GM19455 (cell line): Measurements from ENCODE around the gene NT5C.
"Not testable (repeated sequence)": the region's sequence is repeated elsewhere in the genome, so short reads cannot be mapped to it uniquely, and the experiment has no call there.

Experiments
- ATAC-seq: cut with Tn5 transposase; IDR thresholded peaks from one replicate; pipeline ENCODE4 v1.9.1; 2021; ENCODE audit not compliant: unreplicated experiment

The NT5C gene

GRCh38 chr17:75131278-75132017 is at the start of gene NT5C:
Gene NT5C (minus strand): TSS chr17:75131742. CDS start chr17:75131707, 35 bp downstream.
- ATAC-seq = peak; percentile 79

- no peak for ATAC-seq
Measured at GRCh38 chr17:75181110-75181509, 49.6 kb upstream of the NT5C start.

DNA sequence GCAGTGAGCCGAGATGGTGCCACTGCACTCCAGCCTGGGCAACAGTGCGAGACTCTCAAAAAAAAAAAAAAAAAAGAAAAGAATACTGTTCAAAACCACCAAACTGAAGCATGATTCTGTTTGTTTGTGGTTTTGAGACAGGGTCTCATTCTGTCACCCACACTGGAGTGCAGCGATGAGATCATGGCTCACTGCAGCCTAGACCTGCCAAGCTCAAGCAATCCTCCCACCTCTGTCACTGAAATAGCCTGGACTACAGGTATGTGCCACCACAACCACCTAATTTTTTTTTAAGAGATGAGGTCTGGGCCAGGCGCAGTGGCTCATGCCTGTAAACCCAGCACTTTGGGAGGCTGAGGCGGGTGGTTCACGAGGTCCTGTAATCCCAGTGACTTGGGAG is 46.9 kb upstream of the NT5C start:
- ATAC-seq = no peak

DNA sequence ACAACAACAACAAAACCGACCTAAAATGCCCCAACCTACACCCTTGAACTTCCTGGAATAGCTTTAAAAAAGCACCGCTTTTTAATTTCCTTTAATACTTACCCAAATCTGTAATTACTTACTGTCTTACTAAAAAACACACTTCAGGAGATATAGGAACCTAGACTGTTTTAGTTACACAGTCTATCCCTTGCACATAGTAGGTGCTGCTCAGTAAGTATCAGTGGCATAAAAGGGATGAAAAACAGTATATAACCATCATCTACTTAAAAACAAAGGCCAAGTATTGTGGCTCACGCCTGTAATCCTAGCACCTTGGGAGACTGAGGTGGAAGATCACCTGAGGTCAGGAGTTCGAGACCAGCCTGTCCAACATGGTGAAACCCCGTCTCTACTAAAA is 45.1 kb upstream of the NT5C start:
- no peak for ATAC-seq

DNA sequence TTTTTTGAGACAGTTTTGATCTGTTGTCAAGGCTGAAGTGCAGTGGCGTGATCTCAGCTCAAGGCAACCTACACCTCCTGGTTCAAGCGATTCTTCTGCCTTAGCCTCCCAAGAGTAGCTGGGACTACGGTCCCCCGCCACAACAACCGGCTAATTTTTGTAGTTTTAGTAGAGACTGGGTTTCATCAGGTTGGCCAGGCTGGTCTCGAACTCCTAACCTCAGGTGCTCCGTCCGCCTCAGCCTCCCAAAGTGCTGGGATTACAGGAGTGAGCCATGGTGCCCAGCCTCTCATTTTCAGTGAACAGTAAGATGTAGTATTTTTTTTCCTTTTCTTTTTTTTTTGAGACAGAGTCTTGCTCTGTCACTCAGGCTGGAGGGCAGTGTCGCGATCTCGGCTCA is 43.5 kb upstream of the NT5C start:
- ATAC-seq = no peak

GRCh38 chr17:75173526-75173925 is 42.0 kb upstream of the NT5C start:
- ATAC-seq = no peak

DNA sequence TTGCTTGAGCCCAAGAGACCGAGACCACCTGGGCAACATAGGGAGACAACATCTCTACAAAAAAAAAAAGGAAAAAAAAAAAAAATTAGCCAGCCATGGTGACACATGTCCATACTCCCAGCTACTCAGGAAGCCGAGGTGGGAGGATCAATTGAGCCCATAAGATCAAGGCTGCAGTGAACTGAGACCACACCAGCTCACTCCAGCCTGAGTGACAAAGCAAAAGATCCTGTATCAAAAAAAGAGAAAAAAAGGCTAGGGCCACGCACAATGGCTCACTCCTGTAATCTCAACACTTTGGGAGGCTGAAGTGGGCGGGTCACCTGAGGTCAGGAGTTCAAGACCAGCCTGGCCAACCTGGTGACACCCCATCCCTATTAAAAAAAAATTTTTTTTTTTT is 37.5 kb upstream of the NT5C start:
- ATAC-seq = no peak

- ATAC-seq = not testable (repeated sequence)
Measured at GRCh38 chr17:75164606-75165005, 33.1 kb upstream of the NT5C start.

- ATAC-seq = no peak
Measured at GRCh38 chr17:75163074-75163473, 31.5 kb upstream of the NT5C start.

DNA sequence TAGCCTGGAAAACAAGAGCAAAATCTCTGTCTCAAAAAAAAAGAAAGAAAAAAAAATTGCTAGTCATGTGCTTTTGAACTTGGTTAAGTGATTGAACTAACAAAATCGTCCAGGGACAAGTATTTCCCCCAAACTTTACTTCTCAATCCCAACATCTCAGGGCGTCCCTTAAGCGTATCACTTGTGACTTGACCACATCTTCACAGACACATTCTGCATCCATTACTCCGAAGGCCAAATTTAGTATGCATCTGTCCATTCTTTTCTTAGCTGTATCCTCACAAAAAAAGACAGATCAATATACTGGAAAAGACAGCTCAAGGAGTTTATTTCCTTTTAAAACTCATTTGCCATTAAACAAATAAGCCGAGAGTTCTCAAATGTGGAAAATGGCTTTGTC is 28.7 kb upstream of the NT5C start:
- no peak for ATAC-seq

DNA sequence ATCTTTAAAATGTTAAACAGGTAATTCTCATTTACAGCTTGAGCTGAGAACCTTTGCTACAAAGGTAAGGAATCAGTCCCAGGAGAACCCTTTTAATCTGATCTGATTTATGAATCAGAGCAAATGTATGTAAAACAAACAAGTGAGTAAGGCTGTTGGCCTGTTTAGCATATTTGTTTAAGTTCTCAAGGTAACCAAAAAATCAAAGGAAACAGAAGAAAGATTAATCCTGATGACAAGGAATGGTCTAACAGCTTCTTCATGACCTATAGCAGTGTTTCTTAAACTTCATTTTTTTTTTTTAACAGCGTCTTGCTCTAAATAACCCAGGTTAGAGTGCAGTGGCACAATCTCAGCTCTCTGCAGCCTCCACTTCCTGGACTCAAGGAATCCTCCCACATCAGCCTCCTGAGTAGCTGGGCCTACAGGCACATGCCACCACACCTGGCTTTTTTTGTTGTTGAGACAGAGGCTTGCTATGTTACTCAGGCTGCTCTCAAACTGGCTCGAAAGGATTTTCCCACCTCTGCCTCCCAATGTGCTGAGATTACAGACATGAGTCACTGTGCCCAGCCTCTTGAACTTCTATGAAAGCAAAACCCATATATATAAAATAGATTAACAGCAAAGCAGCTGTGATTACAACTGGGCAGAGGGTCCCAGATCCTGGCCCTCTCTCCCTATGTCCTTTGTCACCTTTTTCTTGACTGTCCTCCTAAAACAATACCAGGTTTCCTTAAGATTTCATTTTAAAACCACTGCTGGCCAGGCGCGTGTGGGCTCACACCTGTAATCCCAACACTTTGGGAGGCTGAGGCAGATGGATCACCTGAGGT is 27.9 kb upstream of the NT5C start:
- ATAC-seq = no peak

- ATAC-seq = not testable (repeated sequence)
Measured at GRCh38 chr17:75158480-75158879, 26.9 kb upstream of the NT5C start.

DNA sequence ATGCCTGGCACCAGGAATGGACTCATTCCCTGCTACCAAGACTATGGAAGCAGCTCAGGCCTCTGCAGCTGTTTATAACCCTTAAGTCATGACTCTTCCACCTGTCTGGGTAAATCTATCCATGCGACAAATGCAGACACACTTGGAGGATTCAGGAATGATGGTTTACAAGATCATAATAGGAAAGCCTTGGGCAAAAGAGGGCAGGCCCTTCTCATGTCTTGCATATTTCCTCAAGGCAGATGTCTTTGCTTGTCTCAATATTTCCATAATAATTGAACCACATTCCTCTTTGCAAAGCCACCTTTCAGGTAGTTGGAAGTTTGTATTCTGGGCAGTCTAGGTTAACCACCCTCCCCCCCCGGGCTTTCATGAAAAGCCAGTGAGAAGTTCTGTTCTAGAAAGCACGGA is 23.7 kb upstream of the NT5C start:
- no peak for ATAC-seq

DNA sequence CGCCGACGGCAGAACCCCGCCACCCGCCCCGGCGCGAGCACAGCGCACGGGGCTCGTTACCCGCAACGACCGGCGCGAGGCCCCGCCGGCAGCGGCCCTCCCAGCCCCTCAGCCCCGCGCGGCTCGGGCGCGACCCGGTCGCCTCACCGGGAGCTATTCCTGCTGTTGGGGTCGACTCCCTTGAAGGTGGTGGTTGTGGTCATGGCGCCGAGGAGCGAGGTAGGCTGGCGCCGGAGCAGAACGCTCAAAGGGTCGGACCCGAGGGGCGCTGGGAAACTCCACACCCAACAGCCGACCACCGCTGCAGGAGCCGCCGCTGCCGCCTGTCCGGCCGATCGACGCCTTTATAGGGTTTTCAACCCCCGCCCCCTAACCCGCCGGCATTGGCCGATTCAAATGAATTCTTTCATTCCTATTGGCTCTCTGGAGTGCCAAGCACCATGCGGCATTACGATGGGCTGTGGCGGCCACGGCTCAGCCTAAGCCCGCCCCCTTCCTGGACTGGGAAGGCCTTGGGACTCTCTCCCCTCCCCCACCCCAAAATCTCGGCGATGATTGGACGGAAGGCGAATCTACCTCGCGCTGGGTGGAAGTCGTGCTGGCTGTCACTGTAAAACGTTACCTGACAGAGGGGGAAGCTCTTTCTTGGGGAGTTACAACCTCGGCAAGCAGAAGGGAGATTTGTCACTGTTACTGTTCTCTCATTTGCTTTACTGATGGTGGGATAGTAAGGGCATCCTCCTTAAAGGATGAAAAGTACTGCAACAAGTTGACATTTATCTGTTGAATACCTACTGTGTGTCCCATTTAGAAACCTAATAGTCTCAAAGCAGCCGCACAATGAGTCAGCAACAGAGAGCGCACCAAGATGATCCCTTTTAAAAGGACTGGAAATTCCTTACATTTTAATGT is 22.9 kb upstream of the NT5C start, which contains the start of gene JPT1:
JPT1 (minus strand) TSS at position 318 of the 912 bp plus-strand sequence; CDS start at position 203, 115 bp downstream.
- ATAC-seq = peak; percentile 94

GRCh38 chr17:75153780-75154194 is 22.2 kb upstream of the NT5C start:
- ATAC-seq = peak; percentile 16

- no peak for ATAC-seq
Measured at GRCh38 chr17:75152922-75153779, 21.6 kb upstream of the NT5C start.

DNA sequence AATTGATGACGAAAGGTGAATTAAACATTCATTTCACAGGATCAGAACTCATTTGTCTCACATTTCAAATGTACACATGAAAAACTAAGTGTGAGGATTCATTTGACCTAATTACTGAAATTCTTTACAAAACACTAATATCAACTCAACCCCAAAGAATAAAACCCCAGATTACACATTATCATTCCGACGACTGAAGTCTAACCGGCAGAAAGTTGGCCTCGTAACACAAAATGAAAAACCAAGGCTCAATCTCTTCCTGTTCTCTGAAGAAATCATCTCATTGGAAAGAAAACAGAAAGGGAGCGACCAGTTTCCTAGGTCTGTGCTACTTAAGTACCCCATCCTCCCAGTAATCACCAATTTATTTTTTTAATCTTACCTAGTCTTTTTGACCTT is 21.0 kb upstream of the NT5C start:
- no peak for ATAC-seq

DNA sequence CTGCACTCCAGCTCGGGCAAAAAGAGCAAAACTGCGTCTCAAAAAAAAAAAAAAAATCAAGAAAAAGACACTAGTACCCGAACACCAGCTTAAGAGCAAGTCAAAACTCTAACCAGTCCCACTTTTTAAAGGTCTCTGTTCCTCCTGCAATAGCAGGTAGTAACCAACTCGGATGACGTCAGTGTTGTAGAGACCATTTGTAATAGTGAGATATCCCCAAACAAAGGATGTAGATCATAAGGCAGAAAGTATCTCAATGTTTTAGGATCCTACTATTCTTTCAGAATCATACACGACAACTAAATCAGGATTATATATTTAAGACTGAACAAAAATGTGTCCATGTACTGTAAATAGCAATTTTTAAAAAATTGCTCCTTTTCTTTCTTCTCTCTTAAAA is 20.4 kb upstream of the NT5C start:
- no peak for ATAC-seq

DNA sequence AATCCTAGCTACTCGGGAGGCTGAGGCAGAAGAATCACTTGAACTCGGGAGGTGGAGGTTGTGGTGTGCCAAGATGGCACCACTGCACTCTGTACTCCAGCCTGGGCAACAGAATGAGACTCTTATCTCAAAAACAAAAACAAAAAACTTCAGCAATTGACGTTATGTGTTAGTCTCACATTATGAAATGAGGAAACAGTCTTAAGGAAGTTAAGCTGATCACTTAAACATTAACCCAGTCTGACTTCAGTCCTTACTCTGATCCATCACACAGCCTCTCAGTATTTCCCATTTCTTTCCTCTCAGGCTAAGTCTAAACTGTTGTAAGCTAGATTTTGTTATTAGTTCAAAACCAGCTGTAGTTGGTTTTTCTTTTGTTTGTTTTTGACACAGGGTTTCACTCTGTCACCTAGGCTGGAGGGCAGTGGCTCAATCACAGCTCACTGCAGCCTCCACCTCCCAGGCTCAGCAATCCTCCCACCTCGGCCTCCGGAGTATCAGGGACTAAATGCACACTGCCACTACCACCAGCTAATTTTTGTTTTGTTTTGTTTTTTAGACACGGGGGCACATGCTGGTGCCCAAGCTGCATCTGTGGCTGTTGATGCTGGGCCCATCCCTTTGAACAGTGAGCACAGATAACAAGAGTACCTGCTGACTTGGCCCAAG is 16.5 kb upstream of the NT5C start:
- ATAC-seq = no peak

DNA sequence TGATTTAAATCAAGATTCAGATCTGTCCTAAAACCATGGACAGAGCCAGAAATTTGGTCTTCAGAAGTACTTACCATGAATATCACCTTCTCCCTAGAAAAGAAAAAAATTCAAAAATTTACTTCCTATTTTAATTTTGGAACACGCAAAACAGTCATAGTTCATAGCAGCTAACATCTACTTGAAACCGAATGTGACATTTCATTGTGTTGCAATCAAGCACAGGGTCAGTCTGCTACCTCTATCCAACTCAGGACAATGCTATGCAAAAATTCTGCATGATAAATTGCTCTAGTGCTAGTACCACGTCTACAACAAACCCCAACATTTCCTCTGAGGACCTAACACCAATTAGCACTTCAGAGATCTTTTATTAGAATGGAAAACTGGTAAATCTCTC is 15.1 kb upstream of the NT5C start:
- ATAC-seq = no peak
